Measurements from ENCODE around the gene HBEGF.

The HBEGF gene

GRCh38 chr5:140295414-140295813, 51.0 kb downstream of the HBEGF start:
- ATAC-seq (ENCODE audit: low read depth) (no peak), DNase-seq (ENCODE audit: low spot score in 2 of 2) (no peak)
- peaks cover 18% of the 10 kb centered on the region for H3K4me1 Mint-ChIP-seq
- no peak overlapping the region for H3K27ac Mint-ChIP-seq
- no peaks in the 10 kb centered on the region for H3K27me3 Mint-ChIP-seq
- no peak overlapping the region for H3K4me3 Mint-ChIP-seq
- H3K9me3 Mint-ChIP-seq = no peaks in the 10 kb centered on the region
- peaks cover 19% of the 10 kb centered on the region for H3K36me3 Mint-ChIP-seq

GRCh38 chr5:140294753-140295152, 51.6 kb downstream of the HBEGF start:
- no peak for ATAC-seq (ENCODE audit: low read depth)
- peaks cover 18% of the 10 kb centered on the region for H3K4me1 Mint-ChIP-seq
- no peak overlapping the region for H3K27ac Mint-ChIP-seq
- H3K27me3 Mint-ChIP-seq = no peaks in the 10 kb centered on the region
- no peaks in the 10 kb centered on the region for H3K9me3 Mint-ChIP-seq
- no peak for DNase-seq (ENCODE audit: low spot score in 2 of 2)
- peaks cover 17% of the 10 kb centered on the region for H3K36me3 Mint-ChIP-seq
- H3K4me3 Mint-ChIP-seq = no peak overlapping the region

GRCh38 chr5:140293849-140294100, 52.6 kb downstream of the HBEGF start:
- Mint-ChIP-seq H3K4me3 (no peak overlapping the region), H3K9me3 (no peaks in the 10 kb centered on the region), H3K27me3 (no peaks in the 10 kb centered on the region), H3K36me3 (peaks cover 19% of the 10 kb centered on the region), H3K4me1 (peaks cover 24% of the 10 kb centered on the region), H3K27ac (no peak overlapping the region)
- ATAC-seq (ENCODE audit: low read depth) (no peak), DNase-seq (ENCODE audit: low spot score in 2 of 2) (no peak)

GRCh38 chr5:140293091-140293848, 53.1 kb downstream of the HBEGF start:
- H3K4me1 Mint-ChIP-seq = peaks cover 25% of the 10 kb centered on the region
- H3K4me3 Mint-ChIP-seq = no peak overlapping the region
- ATAC-seq (ENCODE audit: low read depth) (no peak), DNase-seq (ENCODE audit: low spot score in 2 of 2) (no peak)
- peaks cover 18% of the 10 kb centered on the region for H3K36me3 Mint-ChIP-seq
- H3K27ac Mint-ChIP-seq = no peak overlapping the region
- H3K9me3 Mint-ChIP-seq = no peaks in the 10 kb centered on the region
- H3K27me3 Mint-ChIP-seq = no peaks in the 10 kb centered on the region

GRCh38 chr5:140292212-140293036, 54.0 kb downstream of the HBEGF start:
- ATAC-seq (ENCODE audit: low read depth) = no peak
- Mint-ChIP-seq H3K9me3 (no peaks in the 10 kb centered on the region), H3K36me3 (peaks cover 18% of the 10 kb centered on the region), H3K4me1 (peaks cover 27% of the 10 kb centered on the region), H3K27ac (no peak overlapping the region), H3K4me3 (no peak overlapping the region), H3K27me3 (no peaks in the 10 kb centered on the region)
- no peak for DNase-seq (ENCODE audit: low spot score in 2 of 2)

GRCh38 chr5:140287801-140288521, 58.4 kb downstream of the HBEGF start:
- Mint-ChIP-seq H3K4me1 (peaks cover 18% of the 10 kb centered on the region), H3K27me3 (no peaks in the 10 kb centered on the region), H3K36me3 (peaks cover 10% of the 10 kb centered on the region), H3K27ac (peak overlapping the region; percentile 48), H3K4me3 (no peak overlapping the region), H3K9me3 (no peaks in the 10 kb centered on the region)
- no peak for ATAC-seq (ENCODE audit: low read depth)
- no peak for DNase-seq (ENCODE audit: low spot score in 2 of 2)

GRCh38 chr5:140286424-140286823, 60.0 kb downstream of the HBEGF start:
- no peak for DNase-seq (ENCODE audit: low spot score in 2 of 2)
- H3K27ac Mint-ChIP-seq = no peak overlapping the region

GRCh38 chr5:140284013-140284412, 62.4 kb downstream of the HBEGF start:
- peak overlapping the region; percentile 93 for H3K27ac Mint-ChIP-seq
- DNase-seq (ENCODE audit: low spot score in 2 of 2) (no peak), ATAC-seq (ENCODE audit: low read depth) (no peak)
- H3K4me3 Mint-ChIP-seq = no peak overlapping the region
- no peaks in the 10 kb centered on the region for H3K27me3 Mint-ChIP-seq
- H3K36me3 Mint-ChIP-seq = peaks cover 2% of the 10 kb centered on the region
- peaks cover 7% of the 10 kb centered on the region for H3K4me1 Mint-ChIP-seq
- H3K9me3 Mint-ChIP-seq = no peaks in the 10 kb centered on the region

More at GRCh38 chr5:140286424-140286823, 60.0 kb downstream of the HBEGF start:
- no peak for ATAC-seq (ENCODE audit: low read depth)
- H3K4me3 Mint-ChIP-seq = no peak overlapping the region
- no peaks in the 10 kb centered on the region for H3K9me3 Mint-ChIP-seq
- H3K4me1 Mint-ChIP-seq = peaks cover 18% of the 10 kb centered on the region
- H3K36me3 Mint-ChIP-seq = peaks cover 10% of the 10 kb centered on the region
- H3K27me3 Mint-ChIP-seq = no peaks in the 10 kb centered on the region
